CD4-positive, alpha-beta T cell treated with Interleukin-4 for 1 hour (primary cell): ENCODE data around the gene SLC38A2.

Experiments
- DNase-seq, 2 donors: peaks; one replicate each; pipeline ENCODE4 v3.0.0-alpha.2; 2020 to 2022

The SLC38A2 gene

GRCh38 chr12:46372544-46373300 lies at the start of gene SLC38A2:
Gene SLC38A2, minus strand, starts transcription at chr12:46372773. Its CDS starts 1,480 bp downstream, at chr12:46371293.
- DNase-seq, result peak; percentile 96

- no peak for DNase-seq
Measured at GRCh38 chr12:46419675-46420074, 47.1 kb upstream of the SLC38A2 start.

GRCh38 chr12:46415552-46415951 lies 43.0 kb upstream of the SLC38A2 start:
- DNase-seq, result no peak

- no peak for DNase-seq
Measured at GRCh38 chr12:46414591-46415268, 42.2 kb upstream of the SLC38A2 start.

- no peak for DNase-seq
Measured at GRCh38 chr12:46413368-46413767, 40.8 kb upstream of the SLC38A2 start.

- DNase-seq, result no peak
Measured at GRCh38 chr12:46412857-46413256, 40.3 kb upstream of the SLC38A2 start.

- DNase-seq, result no peak
Measured at GRCh38 chr12:46410495-46410894, 37.9 kb upstream of the SLC38A2 start.

GRCh38 chr12:46409974-46410373 lies 37.4 kb upstream of the SLC38A2 start:
- no peak for DNase-seq

GRCh38 chr12:46409342-46409741 lies 36.8 kb upstream of the SLC38A2 start:
- no peak for DNase-seq

GRCh38 chr12:46408441-46408840 lies 35.9 kb upstream of the SLC38A2 start:
- DNase-seq, result no peak

GRCh38 chr12:46407361-46407760 lies 34.8 kb upstream of the SLC38A2 start:
- DNase-seq, result no peak

- no peak for DNase-seq
Measured at GRCh38 chr12:46406352-46407027, 33.9 kb upstream of the SLC38A2 start.

- DNase-seq, result no peak
Measured at GRCh38 chr12:46404733-46405132, 32.2 kb upstream of the SLC38A2 start.

- DNase-seq, result no peak
Measured at GRCh38 chr12:46404225-46404631, 31.7 kb upstream of the SLC38A2 start.

GRCh38 chr12:46403719-46404070 lies 31.1 kb upstream of the SLC38A2 start:
- DNase-seq, result no peak

- no peak for DNase-seq
Measured at GRCh38 chr12:46402941-46403718, 30.6 kb upstream of the SLC38A2 start.

GRCh38 chr12:46402451-46402850 lies 29.9 kb upstream of the SLC38A2 start:
- DNase-seq, result no peak

GRCh38 chr12:46401662-46402061 lies 29.1 kb upstream of the SLC38A2 start:
- DNase-seq, result no peak

GRCh38 chr12:46400406-46400805 lies 27.8 kb upstream of the SLC38A2 start:
- DNase-seq, result no peak

- DNase-seq, result peak in 1 of 2 donors; percentile 64
Measured at GRCh38 chr12:46399461-46400248, 27.1 kb upstream of the SLC38A2 start.

- DNase-seq, result no peak
Measured at GRCh38 chr12:46396826-46397225, 24.3 kb upstream of the SLC38A2 start.

GRCh38 chr12:46395388-46395787 lies 22.8 kb upstream of the SLC38A2 start:
- no peak for DNase-seq
